NB4 (cell line): ENCODE data around the gene ADAMTS7.
A peak's percentile ranks its signal among the peaks of the same experiment; 100 is the strongest.

Experiments used
- DNase-seq: peaks from one replicate; pipeline ENCODE4 v3.0.0; 2010; ENCODE audit warnings: low read depth
- H3K4me3 ChIP-seq: one replicate; pipeline ENCODE4 v1.5.1; 2011; ENCODE audit warnings: mild to moderate bottlenecking, low read depth, low read length, moderate library complexity
- CTCF ChIP-seq: IDR thresholded peaks from one replicate; pipeline ENCODE4 v1.5.1; 2012; ENCODE audit warnings: low read depth, low read length
- MAX ChIP-seq: IDR thresholded peaks from 2 replicates; pipeline ENCODE4 v1.6.1; 2011; ENCODE audit warnings: low read depth, low read length
- MYC ChIP-seq: IDR thresholded peaks from 2 replicates; pipeline ENCODE4 v1.6.1; 2011; ENCODE audit warnings: low read depth, low read length
- POLR2A ChIP-seq: IDR thresholded peaks from 2 replicates; pipeline ENCODE4 v1.6.1; 2011; ENCODE audit warnings: mild to moderate bottlenecking; ENCODE audit not compliant: insufficient read length; ENCODE audit errors: extremely low read depth

The ADAMTS7 gene

DNA sequence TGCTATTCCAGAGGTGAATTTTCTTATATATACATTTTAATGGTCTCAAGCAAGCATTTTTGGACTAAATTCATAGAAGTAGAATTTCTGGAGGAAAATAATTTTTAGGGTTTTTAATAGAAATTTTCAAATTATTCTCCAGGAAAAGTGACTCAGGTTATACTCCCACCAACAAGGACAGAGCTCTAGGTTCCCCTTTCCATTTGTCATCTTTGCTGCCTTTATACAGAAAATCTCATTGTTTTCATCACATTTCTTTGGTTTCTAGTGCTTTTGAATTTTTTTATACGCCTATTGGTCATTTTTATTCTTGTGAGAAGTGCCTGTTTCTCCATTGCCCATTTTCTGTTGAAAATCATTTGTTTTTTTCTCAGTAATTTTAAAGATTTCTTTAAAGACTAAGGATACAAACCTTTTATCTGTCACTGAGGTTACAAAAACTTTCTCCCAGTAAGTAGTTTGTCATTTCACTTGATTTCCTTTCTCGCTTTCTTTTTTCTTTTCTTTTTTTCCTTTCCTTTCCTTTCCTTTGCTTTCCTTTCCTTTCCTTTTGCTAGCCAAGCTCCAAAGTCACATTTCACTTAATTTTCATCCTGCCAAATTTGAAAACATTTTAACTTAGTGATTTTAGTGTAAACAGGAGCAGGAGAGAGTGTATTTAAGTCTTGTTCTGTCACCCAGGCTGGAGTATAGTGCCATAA lies 93.2 kb downstream of the ADAMTS7 start:
- TF ChIP-seq MYC (no peak), POLR2A (no peak), MAX (no peak), CTCF (no peak)
- no peak for DNase-seq
- H3K4me3 ChIP-seq: no peak overlapping the region

- no peak for TF ChIP-seq POLR2A
- DNase-seq: no peak
- no peak overlapping the region for H3K4me3 ChIP-seq
Measured at GRCh38 chr15:78716651-78717050, 94.6 kb downstream of the ADAMTS7 start.

GRCh38 chr15:78715930-78716329 lies 95.3 kb downstream of the ADAMTS7 start:
- TF ChIP-seq MAX: no peak
- TF ChIP-seq MYC: no peak
- TF ChIP-seq POLR2A: no peak
- TF ChIP-seq CTCF: no peak
- DNase-seq: no peak
- no peak overlapping the region for H3K4me3 ChIP-seq

DNA sequence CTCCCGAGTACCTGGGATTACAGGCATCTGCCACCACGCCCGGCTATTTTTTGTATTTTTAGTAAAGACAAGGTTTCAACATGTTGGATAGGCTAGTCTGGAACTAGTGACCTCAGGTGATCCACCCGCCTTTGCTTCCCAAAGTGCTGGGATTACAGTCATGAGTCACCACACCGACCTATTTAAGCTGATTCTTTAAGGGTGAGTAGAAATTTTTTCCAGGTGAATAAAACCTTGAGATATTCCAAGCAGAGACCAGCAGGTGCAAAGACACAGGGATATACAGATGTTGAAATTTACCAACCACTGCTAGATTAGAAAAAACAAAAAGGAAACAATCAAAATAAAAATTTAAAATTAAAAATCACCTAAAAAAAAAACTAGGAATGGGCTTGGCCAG lies 95.8 kb downstream of the ADAMTS7 start:
- no peak for DNase-seq
- H3K4me3 ChIP-seq: no peak overlapping the region
- no peak for TF ChIP-seq MAX
- no peak for TF ChIP-seq CTCF
- no peak for TF ChIP-seq POLR2A
- TF ChIP-seq MYC: no peak

DNA sequence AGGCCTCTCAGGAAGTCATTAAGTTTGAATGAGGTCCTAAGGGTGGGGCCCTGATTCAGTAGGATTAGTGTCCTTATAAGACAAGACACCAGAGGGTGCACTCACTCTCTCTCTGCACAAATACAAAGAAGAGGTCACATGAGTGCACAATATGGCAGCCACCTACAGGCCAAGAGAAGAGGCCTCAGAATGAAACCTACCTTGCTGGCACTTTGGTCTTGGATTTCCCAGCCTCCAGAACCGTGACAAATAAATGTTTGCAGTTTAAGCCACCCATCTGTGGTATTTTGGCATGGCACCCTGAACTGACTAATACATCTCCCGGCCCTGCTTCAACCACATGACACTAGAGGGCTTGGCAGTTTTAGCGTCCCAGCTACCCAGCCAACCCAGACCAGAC lies 96.4 kb downstream of the ADAMTS7 start:
- TF ChIP-seq MYC: no peak
- TF ChIP-seq POLR2A: no peak
- no peak for TF ChIP-seq MAX
- no peak for TF ChIP-seq CTCF
- peak; percentile 57 for DNase-seq
- no peak overlapping the region for H3K4me3 ChIP-seq

- DNase-seq: no peak
- no peak overlapping the region for H3K4me3 ChIP-seq
- TF ChIP-seq MAX (no peak), MYC (no peak), CTCF (no peak), POLR2A (no peak)
Measured at GRCh38 chr15:78712797-78713515, 98.3 kb downstream of the ADAMTS7 start.
